Osteocyte (in vitro differentiated cells): Measurements from ENCODE around the gene TMEM186. TPM values are rescaled to one million over a fixed set of nuclear protein-coding genes. Genes with fewer than 3 reads are reported as not detected.

Source experiments
- DNase-seq: peaks from one replicate; pipeline ENCODE4 v3.0.0; 2021; ENCODE audit warnings: mixed read lengths; ENCODE audit not compliant: unreplicated experiment; ENCODE audit errors: extremely low spot score
- H3K27ac Mint-ChIP-seq: one replicate; pipeline ENCODE4 v1.8.0; 2021; ENCODE audit warnings: mild to moderate bottlenecking, mixed read lengths; ENCODE audit not compliant: unreplicated experiment
- H3K27me3 Mint-ChIP-seq: one replicate; pipeline ENCODE4 v1.8.0; 2021; ENCODE audit warnings: mixed read lengths; ENCODE audit not compliant: unreplicated experiment
- H3K36me3 Mint-ChIP-seq: one replicate; pipeline ENCODE4 v1.8.0; 2021; ENCODE audit warnings: mixed read lengths; ENCODE audit not compliant: unreplicated experiment
- H3K4me1 Mint-ChIP-seq: one replicate; pipeline ENCODE4 v1.8.0; 2021; ENCODE audit warnings: mixed read lengths; ENCODE audit not compliant: unreplicated experiment
- H3K4me3 Mint-ChIP-seq: one replicate; pipeline ENCODE4 v1.8.0; 2021; ENCODE audit warnings: mild to moderate bottlenecking, moderate library complexity, mixed read lengths; ENCODE audit not compliant: unreplicated experiment
- H3K9me3 Mint-ChIP-seq: one replicate; pipeline ENCODE4 v1.8.0; 2021; ENCODE audit warnings: mixed read lengths; ENCODE audit not compliant: unreplicated experiment
- CTCF ChIP-seq: fragments of 200-600 bp; sonication (generic); IDR thresholded peaks from 2 replicates; pipeline ENCODE4 v1.5.0; 2021; ENCODE audit warnings: antibody characterized with exemption, mild to moderate bottlenecking, moderate library complexity
- total RNA-seq: library from RNA; stranded (reverse); gene quantifications from 2 replicates; pipeline ENCODE4 v1.2.1, GENCODE V29; 2021

TMEM186 gene
- total RNA-seq, 1 donor from 2014 or later: 12.1 TPM

- H3K27me3 Mint-ChIP-seq: no peaks in the 10 kb centered on the region
- no peak for TF ChIP-seq CTCF
- DNase-seq: no peak
- no peak overlapping the region for H3K27ac Mint-ChIP-seq
- H3K4me1 Mint-ChIP-seq: no peaks in the 10 kb centered on the region
- peaks cover 3% of the 10 kb centered on the region for H3K36me3 Mint-ChIP-seq
- no peak overlapping the region for H3K4me3 Mint-ChIP-seq
- no peaks in the 10 kb centered on the region for H3K9me3 Mint-ChIP-seq
Measured at GRCh38 chr16:8775359-8775758, 22.1 kb downstream of the TMEM186 start.

GRCh38 chr16:8774208-8774607 is 23.2 kb downstream of the TMEM186 start:
- peaks cover 3% of the 10 kb centered on the region for H3K36me3 Mint-ChIP-seq
- no peak for DNase-seq
- no peaks in the 10 kb centered on the region for H3K4me1 Mint-ChIP-seq
- H3K4me3 Mint-ChIP-seq: no peak overlapping the region
- no peak for TF ChIP-seq CTCF
- no peak overlapping the region for H3K27ac Mint-ChIP-seq
- H3K9me3 Mint-ChIP-seq: no peaks in the 10 kb centered on the region
- no peaks in the 10 kb centered on the region for H3K27me3 Mint-ChIP-seq

GRCh38 chr16:8773537-8773936 is 23.9 kb downstream of the TMEM186 start:
- Mint-ChIP-seq H3K27me3 (no peaks in the 10 kb centered on the region), H3K36me3 (peaks cover 3% of the 10 kb centered on the region), H3K27ac (no peak overlapping the region)

GRCh38 chr16:8768692-8769091 is 28.7 kb downstream of the TMEM186 start:
- TF ChIP-seq CTCF: no peak
- Mint-ChIP-seq H3K27ac (no peak overlapping the region), H3K36me3 (no peaks in the 10 kb centered on the region), H3K4me3 (no peak overlapping the region), H3K27me3 (no peaks in the 10 kb centered on the region), H3K9me3 (no peaks in the 10 kb centered on the region), H3K4me1 (no peaks in the 10 kb centered on the region)
- DNase-seq: no peak

More at GRCh38 chr16:8773537-8773936, 23.9 kb downstream of the TMEM186 start:
- TF ChIP-seq CTCF: no peak
- DNase-seq: no peak
- Mint-ChIP-seq H3K4me3 (no peak overlapping the region), H3K4me1 (no peaks in the 10 kb centered on the region), H3K9me3 (no peaks in the 10 kb centered on the region)

- no peaks in the 10 kb centered on the region for H3K36me3 Mint-ChIP-seq
- H3K4me3 Mint-ChIP-seq: no peak overlapping the region
- no peak overlapping the region for H3K27ac Mint-ChIP-seq
- no peaks in the 10 kb centered on the region for H3K9me3 Mint-ChIP-seq
- H3K27me3 Mint-ChIP-seq: no peaks in the 10 kb centered on the region
- H3K4me1 Mint-ChIP-seq: no peaks in the 10 kb centered on the region
- no peak for TF ChIP-seq CTCF
- no peak for DNase-seq
Measured at GRCh38 chr16:8768283-8768682, 29.2 kb downstream of the TMEM186 start.
